GM12864 (cell line): ENCODE results near the gene GALNT14.

Source experiments
- DNase-seq: peaks from one replicate; pipeline ENCODE4 v3.0.0-alpha.2; 2011; ENCODE audit warnings: low read depth
- H3K4me3 ChIP-seq: 2 replicates; pipeline ENCODE4 v1.5.1; 2011; ENCODE audit warnings: mild to moderate bottlenecking, low read depth, low read length, control low read depth
- TF ChIP-seq, protein P1 (sequence below): IDR thresholded peaks from 2 replicates; pipeline ENCODE4 v1.5.1; 2011; ENCODE audit warnings: low read depth, mild to moderate bottlenecking, moderate library complexity, low read length, control low read depth, inconsistent platforms; ENCODE audit errors: missing control alignments

Gene GALNT14

DNA sequence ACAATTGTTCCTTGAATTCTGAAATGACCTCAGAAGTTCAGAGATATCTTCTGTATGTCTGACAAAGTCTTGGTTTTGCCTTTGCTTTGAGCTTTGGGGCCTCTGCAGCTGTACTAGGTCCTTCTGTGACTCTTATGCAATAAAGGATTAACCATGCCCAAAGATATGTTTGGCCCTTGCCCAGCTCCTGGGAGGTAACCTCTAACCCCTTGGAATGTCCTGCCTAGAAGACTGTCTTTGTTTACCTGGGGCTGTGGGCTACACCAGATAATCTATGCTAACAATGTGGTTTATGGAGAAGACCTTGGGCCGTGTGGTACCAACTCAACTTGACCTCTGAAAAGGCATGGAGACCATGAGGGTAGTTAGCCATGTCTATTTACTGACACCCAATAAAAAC lies 190.1 kb downstream of the GALNT14 start:
- DNase-seq = no peak
- TF ChIP-seq, protein P1, sequence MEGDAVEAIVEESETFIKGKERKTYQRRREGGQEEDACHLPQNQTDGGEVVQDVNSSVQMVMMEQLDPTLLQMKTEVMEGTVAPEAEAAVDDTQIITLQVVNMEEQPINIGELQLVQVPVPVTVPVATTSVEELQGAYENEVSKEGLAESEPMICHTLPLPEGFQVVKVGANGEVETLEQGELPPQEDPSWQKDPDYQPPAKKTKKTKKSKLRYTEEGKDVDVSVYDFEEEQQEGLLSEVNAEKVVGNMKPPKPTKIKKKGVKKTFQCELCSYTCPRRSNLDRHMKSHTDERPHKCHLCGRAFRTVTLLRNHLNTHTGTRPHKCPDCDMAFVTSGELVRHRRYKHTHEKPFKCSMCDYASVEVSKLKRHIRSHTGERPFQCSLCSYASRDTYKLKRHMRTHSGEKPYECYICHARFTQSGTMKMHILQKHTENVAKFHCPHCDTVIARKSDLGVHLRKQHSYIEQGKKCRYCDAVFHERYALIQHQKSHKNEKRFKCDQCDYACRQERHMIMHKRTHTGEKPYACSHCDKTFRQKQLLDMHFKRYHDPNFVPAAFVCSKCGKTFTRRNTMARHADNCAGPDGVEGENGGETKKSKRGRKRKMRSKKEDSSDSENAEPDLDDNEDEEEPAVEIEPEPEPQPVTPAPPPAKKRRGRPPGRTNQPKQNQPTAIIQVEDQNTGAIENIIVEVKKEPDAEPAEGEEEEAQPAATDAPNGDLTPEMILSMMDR = no peak
- H3K4me3 ChIP-seq = no peak overlapping the region

DNA sequence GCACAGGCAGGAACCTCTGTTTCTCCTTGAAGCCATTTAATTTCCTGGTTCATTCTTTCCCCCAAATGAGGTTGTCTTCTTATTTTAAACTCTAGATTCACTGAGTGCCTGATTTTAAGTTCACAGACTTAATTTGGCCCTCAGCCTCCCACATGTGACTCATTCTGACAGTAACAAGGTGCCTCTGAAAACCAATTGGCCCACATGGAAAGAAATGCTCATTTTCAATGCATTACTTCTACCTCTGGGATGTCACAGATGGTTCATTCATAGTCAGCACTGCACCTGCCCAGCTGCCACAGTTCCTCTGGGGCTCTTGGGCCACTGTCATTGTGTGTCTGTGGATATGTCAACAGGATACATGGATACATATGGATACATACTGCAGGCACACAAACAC lies 190.6 kb downstream of the GALNT14 start:
- TF ChIP-seq, protein P1 = no peak
- no peak overlapping the region for H3K4me3 ChIP-seq
- DNase-seq = no peak

DNA sequence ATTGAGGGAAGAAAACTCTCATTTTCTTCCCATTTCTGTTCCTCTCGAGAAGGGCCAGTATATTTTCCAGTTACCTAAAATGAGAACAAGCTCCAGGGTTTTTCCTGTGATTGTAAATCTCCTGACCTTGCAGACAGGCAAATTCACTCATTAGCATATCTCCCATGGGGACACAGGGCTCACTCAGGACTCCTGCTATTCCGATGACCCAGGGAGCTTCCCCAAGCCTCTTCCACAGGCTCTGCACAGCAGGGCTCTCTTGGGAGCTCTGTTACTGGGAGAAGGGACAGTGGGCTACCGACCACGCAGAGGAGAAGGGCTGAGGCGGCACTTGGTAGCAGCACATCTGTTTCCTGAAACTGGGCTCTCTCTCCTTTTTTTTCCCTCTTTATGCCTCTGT lies 195.8 kb downstream of the GALNT14 start:
- H3K4me3 ChIP-seq = no peak overlapping the region
- TF ChIP-seq, protein P1 = no peak
- DNase-seq = no peak

DNA sequence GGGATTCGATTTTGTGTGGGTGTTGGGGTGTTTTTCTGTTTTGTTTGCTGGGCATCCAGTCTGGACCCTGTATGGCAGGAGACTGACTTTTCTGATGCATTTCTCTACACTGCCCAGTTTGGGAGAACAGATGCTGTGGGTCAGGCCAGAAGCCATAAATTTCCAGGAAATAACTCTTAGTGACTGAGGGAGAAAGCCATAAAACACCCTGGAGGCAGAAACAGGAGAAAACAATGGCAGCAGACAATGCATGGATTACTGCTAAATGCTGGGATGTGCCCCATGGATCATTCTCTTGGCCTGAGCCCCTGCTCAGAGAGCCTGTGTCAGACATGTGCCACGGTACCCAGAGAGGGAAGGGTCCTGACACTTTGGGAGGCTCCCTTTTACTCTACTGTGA lies 197.4 kb downstream of the GALNT14 start:
- TF ChIP-seq, protein P1 = no peak

DNA sequence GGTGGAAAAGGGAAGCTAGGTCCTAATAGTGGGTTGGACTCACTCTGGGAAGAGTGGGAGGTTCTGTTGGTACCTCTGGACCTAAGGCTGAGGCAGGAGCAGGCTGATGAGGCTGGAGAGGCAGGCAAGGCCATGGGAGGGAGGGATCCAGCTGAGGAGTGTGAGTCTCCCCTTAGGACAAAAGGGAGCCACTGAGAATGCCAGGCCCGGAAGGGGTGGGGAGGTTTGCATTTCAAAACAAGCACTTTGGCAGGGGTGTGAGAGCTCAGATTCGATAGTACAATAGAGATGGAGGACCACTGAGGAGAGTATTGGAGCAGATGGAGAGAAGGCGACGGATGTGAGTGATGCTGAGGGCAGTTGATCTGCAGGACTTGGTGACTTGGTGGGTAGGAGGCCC lies 198.9 kb downstream of the GALNT14 start:
- no peak for DNase-seq
- TF ChIP-seq, protein P1 = no peak
- H3K4me3 ChIP-seq = no peak overlapping the region

More for the DNA sequence above, 197.4 kb downstream of the GALNT14 start:
- H3K4me3 ChIP-seq = no peak overlapping the region
- no peak for DNase-seq

DNA sequence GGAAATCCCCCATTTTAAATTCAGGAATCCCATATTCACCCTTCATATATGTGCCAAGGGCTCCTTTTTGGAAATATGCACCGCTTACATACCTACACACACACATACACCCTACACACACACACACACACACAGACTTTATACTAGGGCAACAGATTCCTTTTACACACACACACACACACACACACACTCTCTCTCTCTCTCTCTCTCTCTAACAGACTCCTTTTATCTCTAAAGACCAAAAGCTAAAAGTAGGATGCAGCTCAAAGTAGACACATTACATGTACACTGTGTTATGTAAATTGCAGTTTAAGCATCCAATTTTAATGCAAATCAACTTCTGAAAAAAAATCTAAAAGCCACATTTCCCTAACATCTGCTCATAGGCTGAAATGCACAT lies 200.0 kb downstream of the GALNT14 start:
- H3K4me3 ChIP-seq = no peak overlapping the region
- no peak for DNase-seq
- TF ChIP-seq, protein P1 = no peak

DNA sequence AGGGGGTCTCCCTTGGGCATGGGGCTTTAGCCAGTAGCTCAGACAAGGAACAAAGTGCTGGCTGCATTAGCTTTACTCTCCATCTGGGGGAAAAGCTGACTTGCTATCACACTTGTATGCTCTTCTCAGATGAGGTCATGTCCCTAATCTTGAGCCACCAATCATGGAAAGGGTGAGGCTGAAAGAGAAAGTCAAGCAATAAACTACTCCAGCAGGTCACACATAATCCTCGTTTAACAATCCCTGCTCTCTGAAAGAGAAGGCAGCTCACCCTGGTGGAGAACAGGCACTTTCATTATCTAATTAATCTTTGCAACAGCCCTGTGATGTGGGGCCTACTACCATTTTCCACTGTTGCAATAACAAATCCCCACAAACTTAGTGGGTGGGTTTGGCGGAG lies 201.3 kb downstream of the GALNT14 start:
- TF ChIP-seq, protein P1 = no peak
- no peak for DNase-seq
- no peak overlapping the region for H3K4me3 ChIP-seq
